Activated CD8-positive, alpha-beta T cell treated with anti-CD3 and anti-CD28 coated beads, Interleukin-2, amount 10 ng/mL, durations not matched to agents 7 days and 5 days (primary cell): Measurements from ENCODE around the gene KLK8. TPM values are rescaled to one million over a fixed set of nuclear protein-coding genes. Genes with fewer than 3 reads are reported as not detected.

Experiments
- ATAC-seq: fragments of 150-1000 bp; cut with Tn5 transposase; one replicate; pipeline ENCODE4 v1.10.0; 2021; ENCODE audit warnings: moderate library complexity
- CTCF ChIA-PET: fragments of 350-600 bp; sonication (Branson Sonifier 250); formaldehyde crosslinking; loops from one replicate; lab custom pipeline; 2021; ENCODE audit warnings: antibody characterized with exemption; lab: Charles Lee
- POLR2A ChIA-PET: fragments of 350-600 bp; sonication (Branson Sonifier 250); formaldehyde crosslinking; loops from one replicate; lab custom pipeline; 2021; ENCODE audit warnings: antibody characterized with exemption; lab: Charles Lee
- DNase-seq: peaks from one replicate; pipeline ENCODE4 v3.0.0-alpha.2; 2020
- H3K27ac Mint-ChIP-seq: one replicate; pipeline ENCODE4 v1.8.0; 2021; ENCODE audit warnings: mild to moderate bottlenecking, mixed read lengths
- H3K27me3 Mint-ChIP-seq: one replicate; pipeline ENCODE4 v1.8.0; 2021; ENCODE audit warnings: low read depth, mixed read lengths
- H3K36me3 Mint-ChIP-seq: one replicate; pipeline ENCODE4 v1.8.0; 2021; ENCODE audit warnings: low read depth, mixed read lengths
- H3K4me1 Mint-ChIP-seq: one replicate; pipeline ENCODE4 v1.8.0; 2021; ENCODE audit warnings: low read depth, mixed read lengths
- H3K4me3 Mint-ChIP-seq: one replicate; pipeline ENCODE4 v1.8.0; 2021; ENCODE audit warnings: mild to moderate bottlenecking, mixed read lengths
- H3K9me3 Mint-ChIP-seq: one replicate; pipeline ENCODE4 v1.8.0; 2022; ENCODE audit warnings: mixed read lengths; ENCODE audit not compliant: insufficient read depth
- total RNA-seq, 2 experiments: library from RNA; stranded (reverse); gene quantifications; one replicate each; pipeline ENCODE4 v1.2.3, GENCODE V29; 2021

The KLK8 gene, protein sequence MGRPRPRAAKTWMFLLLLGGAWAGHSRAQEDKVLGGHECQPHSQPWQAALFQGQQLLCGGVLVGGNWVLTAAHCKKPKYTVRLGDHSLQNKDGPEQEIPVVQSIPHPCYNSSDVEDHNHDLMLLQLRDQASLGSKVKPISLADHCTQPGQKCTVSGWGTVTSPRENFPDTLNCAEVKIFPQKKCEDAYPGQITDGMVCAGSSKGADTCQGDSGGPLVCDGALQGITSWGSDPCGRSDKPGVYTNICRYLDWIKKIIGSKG
- not detected for total RNA-seq

DNA sequence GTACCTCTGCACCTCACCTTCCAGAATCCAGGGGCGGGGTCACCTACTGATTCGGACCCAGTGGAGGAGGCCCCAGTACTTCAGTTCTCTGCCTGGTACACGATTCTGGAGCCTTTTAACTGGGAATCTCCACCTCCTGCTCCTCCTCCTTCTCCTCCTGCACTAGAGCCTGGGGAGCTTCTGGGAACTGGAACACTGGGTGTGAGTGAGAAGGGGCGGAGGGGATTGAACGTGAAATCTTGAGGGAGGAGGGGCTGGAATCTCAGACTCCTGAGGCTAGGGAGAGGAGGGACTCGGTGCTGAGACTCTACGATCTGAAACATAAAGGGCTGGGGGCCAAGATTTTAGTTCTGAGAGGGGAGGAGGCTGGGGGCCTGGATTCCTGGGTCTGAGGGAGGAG, at the start of gene KLK8:
KLK8 (minus strand) TSS at position 90 of the 400 bp plus-strand sequence. CDS start 437 bp downstream, outside the sequence.
- no peak within 1 kb of the TSS for H3K4me3 Mint-ChIP-seq
- CTCF ChIA-PET = no interaction called here
- no peak for DNase-seq
- H3K9me3 Mint-ChIP-seq = no peaks in the 10 kb centered on the region
- no peak within 1 kb of the TSS for H3K27ac Mint-ChIP-seq
- H3K4me1 Mint-ChIP-seq = no peaks in the 10 kb centered on the region
- H3K27me3 Mint-ChIP-seq = peaks cover 6% of the 10 kb centered on the region
- H3K36me3 Mint-ChIP-seq = no peaks in the 10 kb centered on the region
- POLR2A ChIA-PET = interaction anchor here (0.7 kb wide), 1 partner anchor 42 kb away, joined by 3 read pairs; no protein-coding TSS in a partner anchor
- ATAC-seq = no peak

DNA sequence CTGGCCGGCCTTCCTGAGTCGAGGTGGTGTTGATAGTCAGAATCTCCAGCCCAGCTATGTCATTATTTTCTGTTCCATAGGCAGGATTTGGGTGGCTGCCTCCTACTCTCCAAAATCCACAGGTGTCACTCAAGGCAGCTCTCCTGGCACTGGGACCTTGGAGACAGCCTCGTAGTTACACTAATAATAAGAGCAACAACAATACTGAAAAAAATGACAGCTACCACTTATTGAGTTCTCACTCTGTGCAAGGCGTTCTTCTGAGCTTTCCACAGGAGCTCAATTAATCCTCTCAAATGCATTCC, 45.6 kb upstream of the KLK8 start:
- no peak overlapping the region for H3K27ac Mint-ChIP-seq
- ATAC-seq (no peak), DNase-seq (no peak)
- no peak overlapping the region for H3K4me3 Mint-ChIP-seq
- no peaks in the 10 kb centered on the region for H3K36me3 Mint-ChIP-seq
- no peaks in the 10 kb centered on the region for H3K9me3 Mint-ChIP-seq
- ChIA-PET POLR2A (no interaction called here), CTCF (no interaction called here)
- H3K4me1 Mint-ChIP-seq = no peaks in the 10 kb centered on the region
- peaks cover 16% of the 10 kb centered on the region for H3K27me3 Mint-ChIP-seq

DNA sequence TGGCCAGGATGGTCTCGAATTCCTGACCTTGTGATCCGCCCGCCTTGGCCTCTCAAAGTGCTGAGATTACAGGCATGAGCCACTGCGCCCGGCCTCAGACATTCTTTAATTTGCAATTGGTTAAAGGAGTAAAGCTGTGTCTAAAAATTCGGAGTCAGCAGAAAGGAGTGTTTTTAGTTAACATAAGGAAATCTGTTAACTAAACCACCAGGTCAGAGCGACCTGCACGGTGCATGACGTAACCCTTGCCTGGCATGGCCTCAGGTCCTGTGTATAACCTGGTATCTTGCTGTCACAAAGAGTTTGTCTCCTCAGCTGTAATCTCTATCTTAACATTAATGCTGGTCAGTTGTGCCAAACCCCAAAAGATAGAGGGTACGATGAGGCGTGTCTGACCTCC, 42.9 kb upstream of the KLK8 start:
- no peaks in the 10 kb centered on the region for H3K9me3 Mint-ChIP-seq
- no peaks in the 10 kb centered on the region for H3K36me3 Mint-ChIP-seq
- no peaks in the 10 kb centered on the region for H3K4me1 Mint-ChIP-seq
- H3K4me3 Mint-ChIP-seq = no peak overlapping the region
- peaks cover 14% of the 10 kb centered on the region for H3K27me3 Mint-ChIP-seq
- ATAC-seq (no peak), DNase-seq (no peak)
- CTCF ChIA-PET = no interaction called here
- POLR2A ChIA-PET = no interaction called here
- no peak overlapping the region for H3K27ac Mint-ChIP-seq

DNA sequence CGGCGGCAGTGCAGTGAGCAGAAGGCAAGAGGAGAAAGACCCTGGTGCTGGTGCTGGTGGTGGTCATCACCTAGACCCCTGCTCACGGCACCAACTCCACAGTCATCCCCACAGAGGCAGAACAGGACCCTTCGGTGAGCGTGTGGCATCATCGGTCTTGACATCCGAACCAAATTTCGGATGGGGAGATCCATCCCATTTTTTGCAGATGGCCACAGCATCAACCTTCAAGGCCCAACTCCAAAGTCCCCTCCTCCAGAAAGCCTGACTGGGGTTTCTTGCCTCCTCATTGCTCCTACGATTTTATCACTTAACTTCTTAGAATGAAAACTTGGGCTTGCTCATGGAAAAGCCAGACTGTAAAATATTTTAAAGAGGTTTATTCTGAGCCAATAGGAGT, 42.1 kb upstream of the KLK8 start:
- POLR2A ChIA-PET = interaction anchor here (0.6 kb wide), 1 partner anchor 41 kb away, joined by 3 read pairs; no protein-coding TSS in a partner anchor
- peaks cover 14% of the 10 kb centered on the region for H3K27me3 Mint-ChIP-seq
- H3K36me3 Mint-ChIP-seq = no peaks in the 10 kb centered on the region
- ATAC-seq (no peak), DNase-seq (no peak)
- CTCF ChIA-PET = no interaction called here
- no peaks in the 10 kb centered on the region for H3K9me3 Mint-ChIP-seq
- H3K4me3 Mint-ChIP-seq = no peak overlapping the region
- no peak overlapping the region for H3K27ac Mint-ChIP-seq
- H3K4me1 Mint-ChIP-seq = no peaks in the 10 kb centered on the region

DNA sequence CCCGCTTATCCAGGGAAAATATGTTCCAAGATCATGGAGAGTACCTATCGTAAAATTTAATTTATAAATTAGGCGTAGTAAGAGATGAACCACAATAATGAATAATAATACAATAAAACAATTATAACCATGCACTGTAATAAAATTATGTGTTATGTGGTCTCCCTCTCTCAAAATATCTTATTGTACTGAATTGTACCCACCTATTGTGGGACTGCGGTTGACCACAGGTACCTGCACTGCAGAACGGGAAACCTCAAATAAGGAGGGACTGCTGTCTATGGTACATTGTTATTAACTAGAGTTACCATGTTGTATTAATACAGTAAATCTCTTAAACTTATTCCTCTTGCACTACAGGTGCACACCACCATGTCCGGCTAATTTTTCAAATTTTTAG, 38.7 kb upstream of the KLK8 start:
- no peaks in the 10 kb centered on the region for H3K4me1 Mint-ChIP-seq
- ChIA-PET CTCF (no interaction called here), POLR2A (no interaction called here)
- DNase-seq = no peak
- no peak overlapping the region for H3K27ac Mint-ChIP-seq
- no peak overlapping the region for H3K4me3 Mint-ChIP-seq
- H3K36me3 Mint-ChIP-seq = no peaks in the 10 kb centered on the region
- H3K9me3 Mint-ChIP-seq = no peaks in the 10 kb centered on the region
- ATAC-seq = no peak
- peaks cover 4% of the 10 kb centered on the region for H3K27me3 Mint-ChIP-seq

DNA sequence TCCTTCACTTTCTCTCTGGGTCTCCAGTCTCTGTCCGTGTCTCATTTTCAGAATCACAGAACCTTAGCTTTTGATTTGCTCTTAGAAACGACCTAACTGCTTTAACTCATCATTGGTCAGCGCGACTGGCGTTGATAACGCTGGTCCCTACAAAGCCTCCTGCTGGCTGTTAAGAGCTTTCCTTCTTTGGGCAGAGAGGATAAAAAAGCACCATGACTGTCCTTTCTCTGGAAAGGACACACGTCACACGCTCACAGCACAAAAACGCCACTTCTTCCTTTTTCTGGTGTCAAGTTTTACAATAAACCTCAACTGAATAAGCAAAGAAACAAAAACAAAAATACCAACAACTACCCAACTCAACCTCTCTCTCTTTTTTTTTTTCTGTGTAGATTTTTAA, 35.1 kb upstream of the KLK8 start:
- ATAC-seq = no peak
- Mint-ChIP-seq H3K4me1 (no peaks in the 10 kb centered on the region), H3K27me3 (peaks cover 7% of the 10 kb centered on the region), H3K9me3 (no peaks in the 10 kb centered on the region), H3K36me3 (no peaks in the 10 kb centered on the region), H3K4me3 (no peak overlapping the region), H3K27ac (no peak overlapping the region)
- ChIA-PET POLR2A (no interaction called here), CTCF (no interaction called here)
- no peak for DNase-seq

DNA sequence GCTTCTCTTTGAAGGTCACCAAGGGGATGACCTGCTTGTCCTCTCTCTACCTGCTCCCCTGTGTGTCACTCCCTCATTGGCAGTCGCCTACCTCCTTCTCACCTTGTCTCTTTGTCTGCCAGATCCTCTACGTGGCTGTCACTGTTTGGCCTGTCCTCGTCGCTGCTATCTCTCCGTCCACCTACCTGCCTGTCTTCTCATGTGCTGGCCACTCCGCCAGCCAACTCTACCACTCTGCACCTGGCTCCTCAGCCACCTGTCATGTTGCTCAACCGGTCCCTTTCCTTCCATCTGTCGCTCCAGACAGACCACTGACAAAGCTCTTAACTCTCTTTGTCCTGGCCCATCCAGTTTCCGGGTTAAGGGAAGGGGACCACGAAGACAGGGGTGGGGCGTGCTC, 33.3 kb upstream of the KLK8 start, which contains the start of gene KLK12:
KLK12 (minus strand) TSS at position 299 of the 400 bp plus-strand sequence. CDS start 381 bp downstream, outside the sequence.
- H3K36me3 Mint-ChIP-seq = no peaks in the 10 kb centered on the region
- peaks cover 7% of the 10 kb centered on the region for H3K27me3 Mint-ChIP-seq
- no peak within 1 kb of the TSS for H3K27ac Mint-ChIP-seq
- no peaks in the 10 kb centered on the region for H3K9me3 Mint-ChIP-seq
- ATAC-seq (no peak), DNase-seq (no peak)
- CTCF ChIA-PET = no interaction called here
- H3K4me1 Mint-ChIP-seq = no peaks in the 10 kb centered on the region
- POLR2A ChIA-PET = no interaction called here
- no peak within 1 kb of the TSS for H3K4me3 Mint-ChIP-seq

DNA sequence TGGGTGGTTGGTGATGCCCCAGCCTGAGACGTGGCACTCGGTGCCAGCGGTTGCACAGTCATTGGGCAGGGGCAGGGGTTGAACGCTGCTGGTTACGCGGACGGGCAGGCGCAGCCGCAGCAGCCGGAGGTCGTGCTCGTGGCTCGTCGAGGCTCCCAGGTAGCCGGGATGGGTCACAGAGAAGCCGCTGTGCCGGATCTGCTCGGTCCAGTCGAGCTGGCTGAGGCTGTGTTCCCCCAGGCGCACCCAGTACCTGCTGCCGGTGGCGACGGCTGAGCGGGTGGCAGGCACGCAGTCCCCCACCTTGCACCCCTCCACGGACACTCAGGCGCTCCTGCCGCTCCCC, 30.4 kb upstream of the KLK8 start:
- ChIA-PET POLR2A (no interaction called here), CTCF (no interaction called here)
- peaks cover 10% of the 10 kb centered on the region for H3K27me3 Mint-ChIP-seq
- no peak for DNase-seq
- H3K9me3 Mint-ChIP-seq = no peaks in the 10 kb centered on the region
- no peak overlapping the region for H3K27ac Mint-ChIP-seq
- no peaks in the 10 kb centered on the region for H3K4me1 Mint-ChIP-seq
- H3K36me3 Mint-ChIP-seq = no peaks in the 10 kb centered on the region
- ATAC-seq = no peak
- no peak overlapping the region for H3K4me3 Mint-ChIP-seq

DNA sequence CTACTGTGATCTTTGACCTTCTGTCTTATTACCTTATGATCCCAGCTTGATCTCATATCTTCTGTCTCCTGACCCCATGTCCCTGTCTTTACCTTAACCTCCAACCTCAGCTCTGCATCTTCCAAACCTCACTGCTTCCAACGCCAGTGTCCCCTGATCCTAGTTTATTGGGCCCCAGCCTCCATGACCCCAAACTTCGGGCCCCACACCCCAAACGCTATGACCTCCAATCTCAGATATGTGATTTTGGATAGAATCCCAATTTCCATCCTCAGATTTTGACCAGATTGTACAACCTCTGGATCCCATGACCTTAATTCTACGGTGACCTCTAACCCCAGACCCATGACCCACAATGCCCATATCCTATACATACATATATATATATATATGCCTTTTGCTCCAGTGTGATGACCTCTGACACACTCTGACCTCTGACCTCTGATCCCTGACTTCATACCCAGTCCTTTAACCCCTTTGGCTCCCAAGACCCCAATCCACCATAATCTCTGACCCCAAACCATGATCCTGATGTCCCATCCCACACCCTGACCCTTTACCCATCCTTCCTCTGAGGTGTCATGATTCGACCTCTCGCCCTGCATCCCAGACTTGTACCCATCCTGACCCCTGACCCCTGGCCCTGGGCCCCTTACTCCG, 29.9 kb upstream of the KLK8 start:
- no peaks in the 10 kb centered on the region for H3K9me3 Mint-ChIP-seq
- H3K36me3 Mint-ChIP-seq = no peaks in the 10 kb centered on the region
- no peaks in the 10 kb centered on the region for H3K4me1 Mint-ChIP-seq
- H3K27me3 Mint-ChIP-seq = peaks cover 10% of the 10 kb centered on the region
- H3K4me3 Mint-ChIP-seq = no peak overlapping the region
- no peak overlapping the region for H3K27ac Mint-ChIP-seq
- ATAC-seq (no peak), DNase-seq (no peak)
- CTCF ChIA-PET = no interaction called here
- POLR2A ChIA-PET = no interaction called here

DNA sequence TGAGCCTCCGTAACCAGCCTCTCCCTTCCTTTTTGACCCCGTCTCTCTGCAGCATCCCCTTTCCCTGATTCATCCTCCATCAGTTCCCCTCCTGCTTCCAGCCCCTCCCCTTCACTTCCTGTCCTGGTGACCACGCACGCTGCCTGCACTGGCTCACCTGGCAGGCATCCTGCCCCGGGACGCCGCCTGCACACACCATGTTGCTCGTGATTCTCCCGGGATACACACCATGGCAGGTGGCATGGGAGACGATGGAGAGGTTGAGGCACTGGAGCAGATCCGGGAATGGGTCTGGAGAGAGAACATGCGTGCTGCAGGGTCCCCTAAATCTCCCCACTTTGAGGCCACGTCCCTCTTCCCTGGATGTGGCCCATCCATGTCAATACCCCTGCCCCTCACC, 29.2 kb upstream of the KLK8 start:
- H3K27me3 Mint-ChIP-seq = peaks cover 8% of the 10 kb centered on the region
- H3K4me1 Mint-ChIP-seq = no peaks in the 10 kb centered on the region
- H3K9me3 Mint-ChIP-seq = no peaks in the 10 kb centered on the region
- no peak overlapping the region for H3K4me3 Mint-ChIP-seq
- ChIA-PET CTCF (no interaction called here), POLR2A (no interaction called here)
- H3K27ac Mint-ChIP-seq = no peak overlapping the region
- H3K36me3 Mint-ChIP-seq = no peaks in the 10 kb centered on the region
- DNase-seq = no peak
- ATAC-seq = no peak

DNA sequence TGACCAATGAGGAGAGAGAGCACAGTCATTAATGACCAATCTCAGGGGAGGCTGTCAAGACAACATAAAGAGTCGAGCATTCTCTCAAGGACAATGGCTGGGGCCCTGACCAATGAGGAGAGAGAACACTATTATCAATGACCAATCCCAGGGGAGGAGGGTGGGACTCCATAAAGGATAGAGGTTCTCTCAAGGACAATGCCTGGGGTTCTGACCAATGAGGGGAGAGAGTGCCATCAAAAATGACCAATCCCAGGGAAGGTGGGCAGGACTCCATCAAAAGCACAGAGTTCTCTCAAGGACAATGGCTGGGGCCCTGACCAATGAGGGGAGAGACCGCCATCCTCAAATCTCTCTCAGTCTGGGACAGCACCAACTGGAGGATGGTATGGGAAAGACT, 28.3 kb upstream of the KLK8 start:
- no peaks in the 10 kb centered on the region for H3K36me3 Mint-ChIP-seq
- H3K4me1 Mint-ChIP-seq = no peaks in the 10 kb centered on the region
- ChIA-PET CTCF (no interaction called here), POLR2A (no interaction called here)
- no peaks in the 10 kb centered on the region for H3K9me3 Mint-ChIP-seq
- no peak overlapping the region for H3K4me3 Mint-ChIP-seq
- no peak overlapping the region for H3K27ac Mint-ChIP-seq
- H3K27me3 Mint-ChIP-seq = peaks cover 8% of the 10 kb centered on the region
- no peak for DNase-seq
- no peak for ATAC-seq

DNA sequence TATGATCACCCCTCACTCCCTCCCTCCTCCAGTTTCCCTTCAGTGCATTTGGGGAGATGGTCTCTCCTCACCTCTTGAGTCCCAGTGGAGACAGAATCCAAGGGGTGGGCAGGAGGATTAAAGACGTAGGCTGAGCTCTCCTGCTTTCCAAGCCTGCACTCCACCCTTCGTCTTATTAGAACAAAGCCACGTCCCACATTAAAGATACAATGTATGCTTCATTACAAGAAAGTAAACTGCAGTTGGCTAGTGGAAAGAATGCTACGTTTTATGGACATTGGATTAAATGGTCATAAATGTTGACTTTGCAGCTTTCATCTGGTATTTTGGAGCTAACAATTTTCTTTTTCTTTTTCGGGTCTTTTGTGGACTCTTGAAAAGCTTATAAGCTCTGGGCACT, 26.5 kb upstream of the KLK8 start:
- no peak for DNase-seq
- no peak overlapping the region for H3K27ac Mint-ChIP-seq
- no peaks in the 10 kb centered on the region for H3K36me3 Mint-ChIP-seq
- H3K4me1 Mint-ChIP-seq = no peaks in the 10 kb centered on the region
- ChIA-PET CTCF (no interaction called here), POLR2A (no interaction called here)
- no peak for ATAC-seq
- H3K4me3 Mint-ChIP-seq = no peak overlapping the region
- peaks cover 4% of the 10 kb centered on the region for H3K27me3 Mint-ChIP-seq
- no peaks in the 10 kb centered on the region for H3K9me3 Mint-ChIP-seq
